Activated naive CD8-positive, alpha-beta T cell (primary cell): ENCODE results near the gene POLD1.

Experiments
- H3K27ac Mint-ChIP-seq: one replicate; pipeline ENCODE4 v1.8.0; 2021; ENCODE audit warnings: mixed read lengths
- H3K27me3 Mint-ChIP-seq: one replicate; pipeline ENCODE4 v1.8.0; 2021; ENCODE audit warnings: mixed read lengths
- H3K36me3 Mint-ChIP-seq: one replicate; pipeline ENCODE4 v1.8.0; 2021; ENCODE audit warnings: mixed read lengths
- H3K4me1 Mint-ChIP-seq: one replicate; pipeline ENCODE4 v1.8.0; 2021; ENCODE audit warnings: low read depth, mixed read lengths
- H3K4me3 Mint-ChIP-seq: one replicate; pipeline ENCODE4 v1.8.0; 2021; ENCODE audit warnings: mild to moderate bottlenecking, mixed read lengths
- H3K9me3 Mint-ChIP-seq: one replicate; pipeline ENCODE4 v1.8.0; 2021; ENCODE audit warnings: low read depth, mixed read lengths

The POLD1 gene

GRCh38 chr19:50399368-50399745 is 15.2 kb downstream of the POLD1 start:
- Mint-ChIP-seq H3K27me3 (no peaks in the 10 kb centered on the region), H3K4me3 (no peak overlapping the region), H3K27ac (no peak overlapping the region), H3K4me1 (no peaks in the 10 kb centered on the region), H3K9me3 (no peaks in the 10 kb centered on the region), H3K36me3 (peaks cover 3% of the 10 kb centered on the region)

- H3K4me1 Mint-ChIP-seq: no peaks in the 10 kb centered on the region
- H3K9me3 Mint-ChIP-seq: no peaks in the 10 kb centered on the region
- H3K27ac Mint-ChIP-seq: no peak overlapping the region
- no peaks in the 10 kb centered on the region for H3K27me3 Mint-ChIP-seq
- no peak overlapping the region for H3K4me3 Mint-ChIP-seq
- peaks cover 3% of the 10 kb centered on the region for H3K36me3 Mint-ChIP-seq
These were observed 17.7 kb downstream of the POLD1 start for GRCh38 chr19:50401605-50402450.

GRCh38 chr19:50402544-50403301 is 18.6 kb downstream of the POLD1 start:
- Mint-ChIP-seq H3K27ac (no peak overlapping the region), H3K4me3 (no peak overlapping the region), H3K36me3 (peaks cover 3% of the 10 kb centered on the region), H3K9me3 (no peaks in the 10 kb centered on the region), H3K27me3 (no peaks in the 10 kb centered on the region), H3K4me1 (no peaks in the 10 kb centered on the region)

GRCh38 chr19:50406156-50406820 is 22.1 kb downstream of the POLD1 start:
- Mint-ChIP-seq H3K27me3 (no peaks in the 10 kb centered on the region), H3K9me3 (no peaks in the 10 kb centered on the region), H3K4me1 (no peaks in the 10 kb centered on the region), H3K36me3 (peaks cover 3% of the 10 kb centered on the region), H3K4me3 (no peak overlapping the region), H3K27ac (no peak overlapping the region)

GRCh38 chr19:50406829-50407228 is 22.7 kb downstream of the POLD1 start:
- no peak overlapping the region for H3K27ac Mint-ChIP-seq
- no peak overlapping the region for H3K4me3 Mint-ChIP-seq
- no peaks in the 10 kb centered on the region for H3K27me3 Mint-ChIP-seq
- H3K9me3 Mint-ChIP-seq: no peaks in the 10 kb centered on the region
- peaks cover 3% of the 10 kb centered on the region for H3K36me3 Mint-ChIP-seq
- no peaks in the 10 kb centered on the region for H3K4me1 Mint-ChIP-seq

- Mint-ChIP-seq H3K4me1 (no peaks in the 10 kb centered on the region), H3K9me3 (no peaks in the 10 kb centered on the region), H3K36me3 (no peaks in the 10 kb centered on the region), H3K27me3 (no peaks in the 10 kb centered on the region), H3K27ac (no peak overlapping the region), H3K4me3 (no peak overlapping the region)
These were observed 25.2 kb downstream of the POLD1 start for GRCh38 chr19:50409347-50409746.

GRCh38 chr19:50410109-50410508 is 26.0 kb downstream of the POLD1 start:
- Mint-ChIP-seq H3K4me1 (no peaks in the 10 kb centered on the region), H3K4me3 (no peak overlapping the region), H3K27ac (no peak overlapping the region), H3K36me3 (no peaks in the 10 kb centered on the region), H3K27me3 (no peaks in the 10 kb centered on the region), H3K9me3 (no peaks in the 10 kb centered on the region)

- Mint-ChIP-seq H3K9me3 (no peaks in the 10 kb centered on the region), H3K27me3 (no peaks in the 10 kb centered on the region), H3K4me1 (no peaks in the 10 kb centered on the region), H3K27ac (no peak overlapping the region), H3K4me3 (no peak overlapping the region), H3K36me3 (no peaks in the 10 kb centered on the region)
These were observed 28.3 kb downstream of the POLD1 start for GRCh38 chr19:50412419-50412818.

GRCh38 chr19:50413096-50413495 is 28.9 kb downstream of the POLD1 start:
- H3K36me3 Mint-ChIP-seq: no peaks in the 10 kb centered on the region
- H3K9me3 Mint-ChIP-seq: no peaks in the 10 kb centered on the region
- no peak overlapping the region for H3K27ac Mint-ChIP-seq
- H3K4me1 Mint-ChIP-seq: no peaks in the 10 kb centered on the region
- no peak overlapping the region for H3K4me3 Mint-ChIP-seq
- no peaks in the 10 kb centered on the region for H3K27me3 Mint-ChIP-seq

DNA sequence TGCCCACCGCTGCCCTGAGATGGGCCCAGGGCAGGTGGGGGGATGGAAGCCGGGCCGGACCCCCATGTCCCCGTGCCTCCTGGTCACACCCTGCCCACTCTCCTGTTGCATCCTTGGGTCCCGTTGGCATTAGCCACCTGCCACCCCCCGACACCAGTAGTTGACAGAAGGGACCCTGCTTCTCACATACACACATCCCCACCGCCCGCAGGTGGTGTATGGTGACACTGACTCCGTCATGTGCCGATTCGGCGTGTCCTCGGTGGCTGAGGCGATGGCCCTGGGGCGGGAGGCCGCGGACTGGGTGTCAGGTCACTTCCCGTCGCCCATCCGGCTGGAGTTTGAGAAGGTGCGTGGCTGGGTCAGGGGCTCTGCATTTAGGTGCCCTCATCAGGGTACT is 29.4 kb downstream of the POLD1 start:
- no peaks in the 10 kb centered on the region for H3K9me3 Mint-ChIP-seq

GRCh38 chr19:50414864-50415660 is 30.9 kb downstream of the POLD1 start:
- Mint-ChIP-seq H3K27me3 (peaks cover 9% of the 10 kb centered on the region), H3K36me3 (no peaks in the 10 kb centered on the region), H3K27ac (no peak overlapping the region), H3K4me3 (no peak overlapping the region), H3K9me3 (no peaks in the 10 kb centered on the region), H3K4me1 (peaks cover 9% of the 10 kb centered on the region)

More for the DNA sequence above, 29.4 kb downstream of the POLD1 start:
- no peak overlapping the region for H3K4me3 Mint-ChIP-seq
- H3K27me3 Mint-ChIP-seq: no peaks in the 10 kb centered on the region
- no peaks in the 10 kb centered on the region for H3K4me1 Mint-ChIP-seq
- no peaks in the 10 kb centered on the region for H3K36me3 Mint-ChIP-seq
- H3K27ac Mint-ChIP-seq: no peak overlapping the region

GRCh38 chr19:50415661-50416033 is 31.5 kb downstream of the POLD1 start:
- Mint-ChIP-seq H3K27me3 (peaks cover 11% of the 10 kb centered on the region), H3K4me3 (no peak overlapping the region), H3K9me3 (no peaks in the 10 kb centered on the region), H3K4me1 (peaks cover 12% of the 10 kb centered on the region), H3K27ac (no peak overlapping the region), H3K36me3 (no peaks in the 10 kb centered on the region)

DNA sequence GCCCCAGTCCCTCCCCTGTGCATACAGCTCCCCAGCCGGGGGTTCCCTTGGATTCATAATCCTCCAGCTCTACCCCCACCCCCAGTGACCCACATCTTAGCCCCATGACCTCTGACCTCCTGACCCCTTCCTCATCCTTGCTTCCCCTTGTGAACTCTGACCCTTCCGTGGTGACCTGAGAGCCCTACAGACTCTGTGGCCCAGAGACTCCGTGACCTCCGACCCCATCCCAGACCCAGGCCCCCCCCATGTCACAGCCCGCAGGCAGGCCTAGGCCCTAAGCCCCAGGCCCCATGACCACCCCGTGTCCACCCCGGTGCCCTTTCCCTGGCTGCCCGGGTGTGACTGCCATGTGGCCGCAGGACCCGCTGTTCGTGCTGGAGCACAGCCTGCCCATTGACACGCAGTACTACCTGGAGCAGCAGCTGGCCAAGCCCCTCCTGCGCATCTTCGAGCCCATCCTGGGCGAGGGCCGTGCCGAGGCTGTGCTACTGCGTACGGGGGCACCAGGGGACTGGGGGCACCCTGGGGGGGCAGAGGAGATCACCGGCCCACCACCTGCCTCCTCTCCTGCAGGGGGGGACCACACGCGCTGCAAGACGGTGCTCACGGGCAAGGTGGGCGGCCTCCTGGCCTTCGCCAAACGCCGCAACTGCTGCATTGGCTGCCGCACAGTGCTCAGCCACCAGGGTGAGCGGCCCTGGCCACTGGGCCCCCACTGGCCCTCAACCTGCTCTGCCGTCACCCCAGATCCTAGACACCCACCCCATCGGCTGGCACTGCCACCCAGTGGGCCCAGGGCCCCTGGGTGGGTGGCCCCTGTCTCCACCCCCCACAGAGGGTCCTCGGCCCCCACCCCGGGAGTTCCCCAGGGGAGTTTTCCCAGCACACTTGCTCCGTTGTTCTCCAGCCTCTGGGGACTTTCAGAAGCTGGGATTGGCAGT is 32.2 kb downstream of the POLD1 start:
- Mint-ChIP-seq H3K9me3 (peaks cover 2% of the 10 kb centered on the region), H3K27ac (no peak overlapping the region), H3K4me1 (peaks cover 12% of the 10 kb centered on the region), H3K27me3 (peaks cover 15% of the 10 kb centered on the region), H3K36me3 (peaks cover 2% of the 10 kb centered on the region), H3K4me3 (no peak overlapping the region)
